BLaER1 treated with 17β-estradiol and CSF1 and Interleukin-3, amounts not matched to agents 10 nM and 100 nM (cell line): Measurements from ENCODE around the gene SGSM1.
"Not testable (repeated sequence)": the region's sequence is repeated elsewhere in the genome, so short reads cannot be mapped to it uniquely, and the experiment has no call there.

ENCODE experiments used
- H3K27ac ChIP-seq, 11 experiments: shearing (Covaris generic); formaldehyde crosslinking; 2 replicates each; pipeline ENCODE4 v1.8.1; 2022
- H3K27me3 ChIP-seq, 11 experiments: shearing (Covaris generic); formaldehyde crosslinking; 2 replicates each; pipeline ENCODE4 v1.8.1; 2022
- H3K36me3 ChIP-seq, 11 experiments: shearing (Covaris generic); formaldehyde crosslinking; 2 replicates each; pipeline ENCODE4 v1.8.1; 2022
- H3K4me1 ChIP-seq, 10 experiments: shearing (Covaris generic); formaldehyde crosslinking; 2 replicates each; pipeline ENCODE4 v1.8.1; 2022
- H3K4me2 ChIP-seq, 11 experiments: shearing (Covaris generic); formaldehyde crosslinking; 2 replicates each; pipeline ENCODE4 v1.8.1; 2022
- H3K4me3 ChIP-seq, 10 experiments: shearing (Covaris generic); formaldehyde crosslinking; 2 replicates each; pipeline ENCODE4 v1.8.1; 2022
- H3K9ac ChIP-seq, 11 experiments: shearing (Covaris generic); formaldehyde crosslinking; 2 replicates each; pipeline ENCODE4 v1.8.1; 2022
- H3K9me3 ChIP-seq, 11 experiments: shearing (Covaris generic); formaldehyde crosslinking; replicated peaks in 1 of 11; 2 replicates each; pipeline ENCODE4 v1.8.1; 2022
- H4K20me1 ChIP-seq, 11 experiments: shearing (Covaris generic); formaldehyde crosslinking; 2 replicates each; pipeline ENCODE4 v1.8.1; 2022
- Cebpa-rat ChIP-seq, 11 experiments: shearing (Covaris generic); IDR thresholded peaks; 2 replicates each; pipeline ENCODE4 v1.8.1; 2022

Gene SGSM1

DNA sequence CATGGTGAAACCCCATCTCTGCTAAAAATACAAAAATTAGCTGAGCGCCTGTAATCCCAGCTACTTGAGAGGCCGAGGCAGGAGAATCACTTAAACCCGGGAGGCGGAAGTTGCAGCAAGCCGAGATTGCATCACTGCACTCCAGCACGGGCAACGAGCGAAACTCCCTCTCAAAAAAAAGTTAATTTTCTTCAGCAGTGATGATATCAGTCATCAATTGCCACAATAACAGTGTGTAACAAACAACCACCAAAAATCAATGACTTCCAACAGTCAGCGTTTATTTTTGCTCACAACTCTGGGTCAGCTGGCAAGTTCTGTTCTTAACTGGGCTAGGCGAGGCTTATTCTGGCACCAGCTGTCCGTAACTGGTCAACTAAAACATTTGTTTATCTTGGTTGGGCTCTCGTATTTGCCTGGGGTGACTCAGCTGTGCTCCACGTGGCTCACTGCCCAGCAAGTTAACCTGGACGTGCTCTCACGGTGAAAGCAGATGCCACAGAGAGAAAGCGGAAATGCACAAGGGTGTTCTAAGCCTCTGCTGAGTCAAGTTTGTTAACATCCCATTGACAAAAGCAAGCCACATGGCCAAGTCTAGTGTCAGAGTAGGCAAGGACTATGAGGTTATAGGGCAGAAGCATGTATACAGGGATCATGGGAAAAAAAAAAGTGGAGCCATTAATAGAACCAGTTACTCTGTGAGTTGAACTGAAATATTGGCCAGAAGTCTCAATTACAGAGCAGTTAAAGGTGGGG is 88.4 kb downstream of the SGSM1 start:
- Histone ChIP-seq H3K27me3 (no peaks in the 10 kb centered on the region), H3K4me2 (peak overlapping the region; percentile 51 to 81 (median 71)), H3K9me3 (no peaks in the 10 kb centered on the region), H3K36me3 (no peaks in the 10 kb centered on the region), H3K4me3 (no peak overlapping the region), H3K9ac (peak overlapping the region in 2 of 11 experiments; percentile 18 to 34; a peak in 3 of 22 replicates), H4K20me1 (no peaks in the 10 kb centered on the region), H3K4me1 (peaks cover 13 to 49% (median 43%) of the 10 kb centered on the region in 10 experiments), H3K27ac (peak overlapping the region in 8 of 11 experiments; percentile 1 to 64 (median 54); a peak in 10 of 22 replicates)
- peak in 2 of 11 experiments; percentile 20 to 63; a peak in 2 of 22 replicates for TF ChIP-seq Cebpa-rat (IDR thresholded peaks at IDR 0.05)

DNA sequence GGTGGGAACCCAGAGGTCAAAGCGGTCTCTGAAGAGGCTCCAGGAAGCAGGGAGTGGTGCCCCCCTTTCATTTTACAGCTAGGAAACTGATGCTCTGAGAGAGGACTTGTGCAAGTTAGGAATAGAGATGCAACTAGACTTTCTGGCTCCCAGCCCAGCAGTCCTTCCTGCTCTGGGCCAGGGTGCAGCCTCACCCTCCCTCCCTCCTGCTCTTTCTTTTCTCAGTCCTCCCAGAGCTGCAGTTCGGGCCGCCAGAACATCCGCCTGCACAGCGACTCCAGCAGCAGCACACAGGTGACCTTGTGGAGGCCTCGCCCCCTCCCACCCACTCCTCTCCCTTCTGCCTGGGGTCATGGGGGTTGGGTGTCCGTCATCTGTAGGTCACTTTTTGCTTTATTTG is 89.0 kb downstream of the SGSM1 start:
- Histone ChIP-seq H3K4me2 (peak overlapping the region; percentile 51 to 81 (median 71)), H3K27me3 (no peaks in the 10 kb centered on the region), H3K4me1 (peaks cover 13 to 49% (median 43%) of the 10 kb centered on the region in 10 experiments), H3K4me3 (no peak overlapping the region), H3K9me3 (no peaks in the 10 kb centered on the region), H3K36me3 (no peaks in the 10 kb centered on the region), H4K20me1 (no peaks in the 10 kb centered on the region), H3K9ac (peak overlapping the region in 2 of 11 experiments; percentile 18 to 34; a peak in 3 of 22 replicates), H3K27ac (peak overlapping the region in 8 of 11 experiments; percentile 1 to 64 (median 40); a peak in 8 of 22 replicates)
- no peak for TF ChIP-seq Cebpa-rat (IDR thresholded peaks at IDR 0.05)

DNA sequence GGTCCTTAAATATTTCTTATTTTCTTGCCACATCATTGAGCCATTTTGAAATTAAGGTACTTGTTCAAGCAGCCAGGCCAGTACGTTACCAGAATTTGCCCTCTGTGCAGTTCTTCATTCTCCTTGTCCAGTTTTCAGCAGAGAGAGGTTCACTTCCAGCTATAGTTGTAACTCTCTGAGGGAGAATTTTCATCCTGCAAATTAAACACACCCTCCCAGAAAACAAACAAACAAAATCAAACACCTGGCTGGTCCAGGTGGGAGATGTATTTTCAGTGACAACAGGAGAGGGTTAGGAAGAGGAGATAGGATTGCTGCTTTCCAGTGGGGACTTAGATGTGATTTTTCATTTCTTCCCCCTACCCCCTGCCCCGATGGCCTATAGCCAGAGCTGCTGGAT is 95.4 kb downstream of the SGSM1 start:
- no peaks in the 10 kb centered on the region; a peak in 1 of 22 replicates for H3K36me3 ChIP-seq
- no peaks in the 10 kb centered on the region for H3K27me3 ChIP-seq
- TF ChIP-seq Cebpa-rat (IDR thresholded peaks at IDR 0.05) = no peak
- H3K4me2 ChIP-seq = no peak overlapping the region
- no peaks in the 10 kb centered on the region for H4K20me1 ChIP-seq
- H3K9me3 ChIP-seq = peaks cover 18 to 21% (median 19%) of the 10 kb centered on the region in 11 experiments
- H3K9ac ChIP-seq = no peak overlapping the region
- no peaks in the 10 kb centered on the region for H3K4me1 ChIP-seq
- H3K4me3 ChIP-seq = no peak overlapping the region
- no peak overlapping the region for H3K27ac ChIP-seq

DNA sequence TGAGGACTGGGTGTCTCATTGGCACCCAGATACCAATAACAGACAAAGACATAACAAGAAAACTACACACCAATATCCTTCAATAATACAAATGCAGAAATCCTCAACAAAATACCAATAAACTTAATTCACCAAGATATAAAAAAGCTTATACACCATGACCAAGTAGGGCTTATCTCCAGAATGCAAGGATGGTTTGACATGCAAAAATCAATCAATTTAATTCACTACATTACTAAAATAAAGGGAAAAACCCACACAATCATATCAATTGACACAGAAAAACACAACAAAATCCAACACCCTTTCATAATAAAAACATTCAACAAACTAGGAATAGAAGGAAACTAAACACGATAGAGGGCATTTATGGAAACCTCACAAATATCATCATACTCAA is 99.9 kb downstream of the SGSM1 start:
- Histone ChIP-seq H3K9me3 (peaks cover 33 to 41% (median 36%) of the 10 kb centered on the region in 11 experiments), H3K4me1 (no peaks in the 10 kb centered on the region), H3K36me3 (no peaks in the 10 kb centered on the region; a peak in 1 of 22 replicates), H3K27ac (no peak overlapping the region), H3K4me2 (no peak overlapping the region), H3K27me3 (no peaks in the 10 kb centered on the region), H3K4me3 (no peak overlapping the region), H3K9ac (no peak overlapping the region), H4K20me1 (no peaks in the 10 kb centered on the region)
- no peak for TF ChIP-seq Cebpa-rat (IDR thresholded peaks at IDR 0.05)

DNA sequence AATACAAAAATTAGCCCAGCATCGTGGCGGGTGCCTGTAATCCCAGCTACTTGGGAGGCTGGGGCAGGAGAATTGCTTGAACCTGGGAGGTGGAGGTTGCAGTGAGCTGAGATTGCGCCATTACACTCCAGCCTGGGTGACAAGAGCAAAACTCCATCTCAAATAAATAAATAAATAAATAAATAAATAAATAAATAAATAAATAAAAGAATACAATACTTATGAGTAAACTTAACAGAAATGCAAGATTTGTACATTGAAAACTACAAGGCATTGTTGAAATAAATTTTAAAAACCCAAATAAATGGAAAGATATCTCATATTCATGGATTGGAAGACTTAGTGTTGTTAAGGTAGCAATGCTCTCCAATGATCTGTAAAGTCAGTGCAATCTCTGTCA is 101.1 kb downstream of the SGSM1 start:
- H3K9ac ChIP-seq, H3K4me1 ChIP-seq, H4K20me1 ChIP-seq, H3K4me2 ChIP-seq, H3K36me3 ChIP-seq, H3K27me3 ChIP-seq, H3K27ac ChIP-seq, H3K4me3 ChIP-seq: not testable (repeated sequence)
- peaks cover 33 to 41% (median 36%) of the 10 kb centered on the region in 11 experiments for H3K9me3 ChIP-seq

DNA sequence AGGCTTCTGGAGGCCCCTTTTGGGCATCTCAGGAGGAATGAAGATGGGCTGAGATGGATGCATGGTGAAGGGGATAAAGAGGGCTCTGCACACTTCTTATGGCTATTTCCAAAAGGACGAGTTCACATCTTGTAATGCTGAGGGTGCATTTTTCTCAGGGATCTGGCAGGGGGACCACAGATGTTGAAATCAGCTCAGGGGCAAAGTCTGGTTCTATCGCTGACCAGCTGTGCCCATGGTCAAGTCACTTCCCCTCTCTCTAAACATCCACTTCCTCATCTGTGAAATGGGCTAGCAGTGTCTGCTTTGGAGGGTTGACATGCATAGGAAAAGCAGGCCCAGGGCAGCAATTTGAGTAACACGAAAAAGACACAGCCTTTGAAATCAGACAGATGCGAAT is 114.0 kb downstream of the SGSM1 start:
- Histone ChIP-seq H3K4me3 (no peak overlapping the region), H3K27ac (no peak overlapping the region), H3K4me1 (no peaks in the 10 kb centered on the region), H4K20me1 (no peaks in the 10 kb centered on the region), H3K36me3 (no peaks in the 10 kb centered on the region), H3K9ac (no peak overlapping the region), H3K9me3 (no peaks in the 10 kb centered on the region), H3K27me3 (no peaks in the 10 kb centered on the region), H3K4me2 (no peak overlapping the region)
- no peak for TF ChIP-seq Cebpa-rat (IDR thresholded peaks at IDR 0.05)

DNA sequence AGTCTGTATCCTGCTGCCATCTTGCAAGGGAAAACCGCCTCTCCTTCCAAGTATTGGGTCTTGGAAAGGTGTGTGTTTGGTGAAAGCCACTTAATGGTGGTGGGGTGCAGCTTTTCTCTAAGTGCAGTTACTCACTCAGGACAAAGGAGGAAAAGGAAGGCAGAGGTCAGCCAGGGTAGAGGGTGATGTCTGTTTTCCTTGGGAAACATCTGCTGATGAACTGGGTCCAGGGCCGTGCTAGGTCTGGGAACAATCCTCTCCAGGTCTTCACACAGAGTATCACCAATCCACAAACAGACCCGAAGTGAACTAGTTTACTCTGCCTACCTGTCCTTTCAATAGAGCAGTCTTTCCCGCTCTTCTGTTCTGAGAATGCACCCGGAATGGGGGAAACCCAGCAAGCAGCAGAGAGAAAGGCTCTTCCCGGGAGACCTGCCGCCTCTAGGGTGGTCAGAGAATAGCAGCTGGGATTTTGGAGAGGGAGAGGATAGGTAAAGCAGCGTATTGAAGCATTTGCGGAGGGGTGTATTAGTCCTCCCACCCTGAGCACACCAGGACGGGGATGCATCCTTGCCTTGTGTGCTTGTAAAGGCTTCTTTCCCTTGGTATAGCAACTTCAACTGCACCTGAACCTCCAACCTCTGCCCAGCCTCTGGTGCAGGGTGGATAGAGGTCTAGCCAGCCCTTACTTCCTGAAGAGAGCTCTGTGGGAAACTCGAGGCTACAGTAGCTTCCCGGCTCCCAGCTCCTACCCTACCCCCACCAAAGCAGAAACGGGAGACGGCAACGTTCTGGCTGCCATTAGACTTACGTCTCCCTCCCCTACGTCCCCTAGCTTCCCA is 119.8 kb downstream of the SGSM1 start:
- Histone ChIP-seq H3K9ac (no peak overlapping the region), H3K27me3 (no peaks in the 10 kb centered on the region), H3K4me2 (0 out of 22 replicates have a peak overlapping the region, but pooled peaks of 2 of the 11 experiments have one; percentile 4 to 12)

DNA sequence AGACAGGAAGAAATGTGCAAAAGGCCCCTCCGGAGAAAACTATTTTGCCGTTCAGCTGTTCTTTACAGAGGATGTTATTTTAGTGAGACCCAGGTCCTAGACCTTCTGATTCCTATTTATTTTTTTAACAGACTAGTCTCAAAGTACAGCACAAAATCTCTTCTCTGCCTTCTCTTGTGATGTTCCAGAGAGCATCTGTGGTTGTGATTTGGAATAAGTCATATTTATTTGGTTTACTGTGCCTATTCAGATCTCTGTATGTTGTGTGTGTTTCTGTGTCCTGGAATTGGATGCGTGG is 120.4 kb downstream of the SGSM1 start:
- peaks cover 0 to 9% (median 0%) of the 10 kb centered on the region in 10 experiments; a peak in 1 of 20 replicates for H3K4me1 ChIP-seq
- peak overlapping the region in 2 of 11 experiments; percentile 4 to 12; a peak in 1 of 22 replicates for H3K4me2 ChIP-seq
- H3K27me3 ChIP-seq = peaks cover 0 to 4% (median 0%) of the 10 kb centered on the region in 11 experiments; a peak in 1 of 22 replicates
- H4K20me1 ChIP-seq = no peaks in the 10 kb centered on the region
- peaks cover 0 to 19% (median 0%) of the 10 kb centered on the region in 11 experiments; a peak in 6 of 22 replicates for H3K9me3 ChIP-seq
- H3K9ac ChIP-seq = no peak overlapping the region
- H3K4me3 ChIP-seq = no peak overlapping the region
- TF ChIP-seq Cebpa-rat (IDR thresholded peaks at IDR 0.05) = no peak
- no peaks in the 10 kb centered on the region for H3K36me3 ChIP-seq
- no peak overlapping the region for H3K27ac ChIP-seq

More for the DNA sequence above, 119.8 kb downstream of the SGSM1 start:
- no peaks in the 10 kb centered on the region for H4K20me1 ChIP-seq
- no peak overlapping the region for H3K27ac ChIP-seq
- H3K9me3 ChIP-seq = peaks cover 0 to 19% (median 0%) of the 10 kb centered on the region in 11 experiments; a peak in 6 of 22 replicates
- H3K4me1 ChIP-seq = peaks cover 0 to 9% (median 0%) of the 10 kb centered on the region in 10 experiments; a peak in 1 of 20 replicates
- no peak overlapping the region for H3K4me3 ChIP-seq
- no peak for TF ChIP-seq Cebpa-rat (IDR thresholded peaks at IDR 0.05)
- H3K36me3 ChIP-seq = no peaks in the 10 kb centered on the region
